ENCODE data around the gene GRK5.

GRK5 gene

DNA sequence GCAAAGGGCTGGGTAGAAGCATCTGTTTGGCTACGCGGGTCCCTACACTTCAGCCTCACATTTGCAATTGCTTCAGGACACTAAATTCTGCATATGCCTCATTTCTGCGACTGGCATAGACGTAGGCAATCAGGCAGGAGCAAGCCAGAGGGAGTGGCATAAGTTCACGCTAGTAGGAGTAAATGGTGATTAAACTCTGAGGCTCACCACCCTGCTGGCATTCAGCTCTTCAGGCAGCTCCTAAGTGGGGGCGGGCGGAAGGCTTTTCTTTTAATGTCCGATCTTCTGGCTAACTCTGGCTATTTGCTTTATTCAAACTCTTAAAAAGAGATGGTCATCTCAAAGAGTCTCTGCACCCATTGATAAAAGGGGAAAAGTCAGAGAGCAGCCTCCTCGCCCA is 289.9 kb downstream of the GRK5 start:
- DNase-seq = no peak

DNA sequence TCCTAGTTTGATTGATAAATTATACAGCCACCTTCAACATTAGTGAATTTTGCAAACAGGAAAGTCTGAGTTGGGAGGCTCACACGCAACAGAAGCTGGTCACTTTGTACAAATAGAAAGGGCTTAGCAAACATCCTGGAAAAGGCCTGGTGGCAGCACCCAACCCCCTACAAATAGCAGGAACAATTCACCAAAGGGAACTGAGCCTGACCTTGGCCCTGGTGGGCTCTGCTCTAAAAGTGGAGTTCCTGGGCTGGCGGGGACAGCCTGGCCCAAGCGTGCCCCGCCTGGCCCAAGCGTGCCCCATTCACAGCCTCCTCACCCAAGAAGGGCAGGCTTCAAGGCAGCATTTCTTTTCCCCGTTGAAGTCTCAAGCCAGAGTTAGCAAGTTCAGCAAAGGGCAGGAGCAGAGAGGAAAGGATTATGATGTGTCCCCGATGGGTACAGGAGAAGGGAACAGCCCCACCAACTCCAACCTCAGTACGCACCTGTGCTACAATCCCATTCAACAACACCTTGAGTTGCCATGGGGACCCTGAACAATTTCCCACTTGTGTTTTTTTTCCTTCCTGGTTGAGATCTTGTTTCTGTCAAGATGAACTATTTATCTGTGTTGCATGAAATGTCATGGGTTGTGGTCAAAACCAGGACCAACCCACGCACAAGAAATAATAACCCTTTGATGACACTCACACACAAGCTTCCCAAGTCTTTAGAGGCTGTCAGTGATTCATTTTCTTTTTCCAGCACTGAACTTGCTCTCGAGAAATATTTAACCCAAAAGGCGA is 291.7 kb downstream of the GRK5 start:
- no peak for DNase-seq

DNA sequence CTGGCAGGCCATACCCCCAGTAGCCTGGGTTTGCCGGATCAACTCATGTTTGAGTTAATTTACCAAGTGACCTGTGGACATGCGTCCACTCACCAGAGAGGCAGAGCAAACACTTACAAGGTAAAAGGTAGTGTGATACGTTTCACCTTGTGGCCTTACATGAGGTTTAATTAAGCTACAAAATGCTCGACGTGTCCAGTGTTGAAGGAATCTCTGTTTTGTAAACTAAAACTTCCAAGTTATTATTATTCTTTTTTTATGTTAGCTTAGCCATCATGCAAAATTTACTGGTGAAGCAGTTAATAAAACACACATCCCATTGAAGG is 292.3 kb downstream of the GRK5 start:
- DNase-seq = no peak

DNA sequence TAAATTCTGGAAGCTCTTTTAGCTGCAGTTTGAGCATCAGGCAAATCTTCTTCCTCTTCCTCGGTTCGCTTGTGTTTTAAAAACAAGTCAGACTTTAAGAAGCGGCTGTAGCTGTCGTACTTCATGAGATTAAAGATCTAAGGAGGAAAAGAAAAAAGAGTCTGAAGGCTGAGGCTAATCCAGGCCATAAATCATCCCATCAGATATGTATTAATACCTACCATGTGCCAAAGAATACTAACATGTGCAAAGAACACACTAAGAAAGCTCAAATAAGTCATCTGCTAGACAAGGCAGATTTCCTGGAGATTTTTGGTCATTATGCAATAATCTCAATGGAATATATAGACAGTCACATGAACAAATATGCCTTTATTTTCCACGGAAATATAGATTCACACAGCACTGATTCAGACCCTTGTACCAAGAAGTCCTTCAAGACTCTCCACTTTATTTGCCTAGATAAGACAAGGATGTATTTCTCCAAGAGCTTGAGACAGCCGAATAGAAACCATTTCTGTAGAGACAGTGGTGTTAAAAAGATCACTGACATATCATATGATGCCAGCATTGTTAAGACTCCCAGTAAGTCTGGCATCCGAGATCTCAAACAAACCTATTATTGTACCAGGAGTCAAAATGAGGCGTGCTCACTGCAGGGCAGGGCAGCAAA is 292.9 kb downstream of the GRK5 start:
- DNase-seq = no peak

DNA sequence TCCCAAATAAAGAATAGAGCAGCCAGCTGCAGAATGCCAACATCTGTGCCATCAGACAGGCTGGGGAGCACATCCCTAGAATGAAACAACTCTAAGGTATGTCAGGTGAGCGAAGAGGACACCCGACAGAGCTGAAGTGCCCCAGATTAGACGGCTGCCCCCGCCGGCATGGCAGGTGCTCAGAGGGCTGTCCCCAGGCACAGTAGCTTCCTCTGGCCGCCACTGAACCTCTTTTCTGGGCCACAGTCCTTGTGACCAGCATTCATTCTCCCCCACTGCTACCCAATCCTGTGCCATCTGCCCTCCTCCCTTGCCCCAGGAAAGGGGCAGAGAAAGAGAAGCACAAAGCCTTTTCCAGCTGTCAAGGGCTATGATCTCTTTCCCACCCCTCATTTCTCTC is 293.4 kb downstream of the GRK5 start:
- no peak for DNase-seq

DNA sequence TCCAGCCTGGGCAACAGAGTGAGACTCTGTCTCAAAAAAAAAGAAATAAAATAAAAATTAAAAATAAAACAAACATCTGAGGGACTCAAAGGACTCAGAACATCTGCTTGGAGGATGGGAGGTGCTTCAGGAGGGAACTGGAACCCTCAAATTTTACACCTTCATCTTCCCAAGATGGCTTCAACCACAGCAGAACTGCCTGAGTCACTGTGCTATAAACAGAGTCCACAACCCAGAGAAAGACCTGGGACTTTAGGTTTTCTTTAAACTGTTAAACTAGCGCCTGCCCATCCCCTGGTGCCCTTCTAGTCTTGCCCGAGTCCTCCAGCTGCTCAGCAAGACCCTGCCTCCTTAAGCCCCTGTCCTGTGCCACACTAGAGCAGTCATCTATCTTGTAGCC is 294.3 kb downstream of the GRK5 start:
- DNase-seq = no peak

DNA sequence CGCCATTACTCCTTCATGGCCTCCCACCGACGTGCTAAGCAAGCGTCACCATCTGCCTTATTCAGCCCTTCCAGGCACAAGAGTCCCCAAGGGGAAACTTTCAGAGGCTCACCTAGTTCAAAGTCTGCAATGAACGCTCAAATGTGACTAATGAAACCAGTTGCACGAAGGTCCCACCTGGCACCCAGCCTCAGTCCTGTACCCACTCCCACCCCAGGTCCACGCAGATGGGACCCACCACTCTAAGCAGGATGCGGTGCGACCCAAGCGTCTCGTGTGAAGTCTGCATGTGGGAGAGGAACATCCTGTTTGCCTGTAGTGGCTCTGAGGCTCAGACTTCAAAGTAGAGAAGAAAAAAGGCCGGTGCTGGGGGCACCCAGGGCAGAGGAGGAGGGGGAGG is 294.8 kb downstream of the GRK5 start:
- no peak for DNase-seq

DNA sequence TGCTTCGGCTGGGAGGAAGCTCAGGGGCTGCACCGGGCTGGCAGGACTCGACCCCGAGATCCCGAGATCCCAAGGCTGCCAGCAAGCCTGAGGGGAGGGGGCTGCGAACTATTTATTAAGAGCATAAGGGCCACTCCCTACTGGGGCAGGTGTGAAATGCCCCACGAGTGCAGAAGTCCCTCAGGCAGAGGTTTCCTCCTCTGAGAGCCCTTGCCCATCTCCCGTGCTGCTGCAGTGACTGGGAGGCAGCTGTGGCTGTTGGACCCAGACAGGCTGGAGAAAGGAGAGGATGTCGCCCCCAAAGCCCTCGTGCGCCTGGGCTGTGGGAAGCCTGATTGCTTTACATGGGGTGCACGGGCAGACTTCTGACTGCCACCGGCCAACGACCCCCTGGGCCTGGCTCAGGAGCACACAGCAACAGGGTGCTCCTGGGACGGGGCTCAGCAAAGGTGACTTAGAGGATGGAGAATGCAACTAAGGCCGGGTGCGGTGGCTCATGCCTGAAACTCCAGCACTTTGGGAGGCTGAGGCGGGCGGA is 295.3 kb downstream of the GRK5 start:
- no peak for DNase-seq

DNA sequence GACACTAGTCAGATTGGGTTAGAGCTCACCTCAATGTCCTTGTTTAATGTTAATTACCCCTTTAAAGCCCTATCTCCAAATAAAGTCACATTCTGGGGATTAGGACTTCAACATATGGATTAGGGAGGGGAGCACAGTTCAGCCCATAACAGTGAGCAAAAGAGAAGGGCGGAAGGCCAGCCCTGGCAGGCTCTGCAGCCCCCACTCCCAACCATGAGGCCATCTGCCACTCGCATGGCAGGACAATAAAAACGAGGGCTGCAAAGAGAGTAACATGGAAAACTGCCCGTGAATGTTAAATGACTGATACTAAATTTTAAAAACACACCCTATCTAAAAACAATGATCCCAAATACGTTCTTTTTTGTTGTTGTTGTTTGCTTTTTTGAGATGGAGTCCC is 296.4 kb downstream of the GRK5 start:
- DNase-seq = no peak

DNA sequence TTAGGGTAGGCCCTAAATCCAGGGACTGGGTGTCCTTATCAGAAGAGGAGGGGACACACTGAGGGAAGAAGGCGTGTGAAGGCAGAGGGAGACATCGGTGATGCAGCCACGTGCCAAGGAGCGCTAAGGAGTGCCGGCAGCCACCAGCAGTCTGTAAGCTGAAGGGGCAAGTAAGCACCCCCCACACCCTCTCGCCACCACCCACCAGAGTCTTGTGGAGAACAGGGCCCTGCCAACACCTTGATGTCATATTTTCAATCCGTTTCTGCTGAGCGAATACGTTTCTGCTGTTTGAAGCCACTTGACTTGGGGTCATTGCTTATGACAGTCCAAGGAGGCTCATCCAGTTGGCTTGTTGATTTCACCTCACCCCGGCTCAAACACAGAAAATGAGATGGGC is 297.3 kb downstream of the GRK5 start:
- no peak for DNase-seq

DNA sequence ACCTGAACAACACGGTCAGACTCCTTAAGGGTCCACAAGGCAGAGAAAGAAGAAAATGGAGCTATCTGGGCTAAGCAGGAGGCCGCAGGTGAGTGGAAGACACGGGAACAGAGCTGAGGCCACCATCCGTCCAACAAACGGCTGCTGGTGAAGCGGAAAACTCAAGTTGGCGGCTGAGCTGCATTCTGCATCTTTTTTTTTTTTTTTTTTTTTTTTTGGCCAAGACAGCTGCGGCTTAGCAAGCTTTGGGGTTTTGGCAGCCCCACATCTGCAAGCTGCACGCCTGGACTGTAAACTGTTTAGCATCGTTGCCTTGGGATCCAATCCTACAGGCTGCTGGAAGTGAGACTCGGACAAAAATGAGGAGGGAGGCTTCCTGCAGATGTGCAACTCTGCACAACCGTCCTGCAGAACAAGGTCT is 297.8 kb downstream of the GRK5 start:
- DNase-seq = no peak
